ENCODE results near the gene POLD3. TPM values are rescaled to one million over a fixed set of nuclear protein-coding genes. Genes with fewer than 3 reads are reported as not detected.
A peak's percentile ranks its signal among the peaks of the same experiment; 100 is the strongest.

POLD3 gene
- total RNA-seq, 1 donor from 2014 or later = 13.5 TPM

GRCh38 chr11:74603845-74604244, 11.5 kb downstream of the POLD3 start:
- intact Hi-C loops (cut with DNase I) = no loop called here
- Histone ChIP-seq H3K36me3 (peaks cover 0 to 15% of the 10 kb centered on the region in 2 donors), H3K27me3 (no peaks in the 10 kb centered on the region), H3K27ac (no peak overlapping the region), H3K4me3 (no peak overlapping the region), H3K9me3 (no peaks in the 10 kb centered on the region), H3K4me1 (peaks cover 6% of the 10 kb centered on the region)
- no peak for DNase-seq (ENCODE audit: extremely low spot score in 2 of 2)
- no peak for TF ChIP-seq POLR2AphosphoS5 (IDR thresholded peaks at IDR 0.05; ENCODE audit: insufficient read depth in 1 of 2, low read depth in 1 of 2)
- TF ChIP-seq POLR2A (IDR thresholded peaks at IDR 0.05) = no peak

GRCh38 chr11:74604311-74604710, 11.9 kb downstream of the POLD3 start:
- peaks cover 0 to 10% of the 10 kb centered on the region in 2 donors for H3K36me3 ChIP-seq
- TF ChIP-seq POLR2AphosphoS5 (IDR thresholded peaks at IDR 0.05; ENCODE audit: insufficient read depth in 1 of 2, low read depth in 1 of 2) (no peak), POLR2A (IDR thresholded peaks at IDR 0.05) (no peak), CTCF (IDR thresholded peaks at IDR 0.05) (no peak)
- no peaks in the 10 kb centered on the region for H3K9me3 ChIP-seq
- H3K27me3 ChIP-seq = no peaks in the 10 kb centered on the region
- intact Hi-C loops (cut with DNase I) = no loop called here
- peaks cover 6% of the 10 kb centered on the region for H3K4me1 ChIP-seq
- H3K27ac ChIP-seq = no peak overlapping the region
- no peak overlapping the region for H3K4me3 ChIP-seq
- DNase-seq (ENCODE audit: extremely low spot score in 2 of 2) = no peak

- intact Hi-C loops (cut with DNase I) = no loop called here
These were observed 13.0 kb downstream of the POLD3 start for GRCh38 chr11:74605403-74605802.

GRCh38 chr11:74608431-74608830, 16.0 kb downstream of the POLD3 start:
- Histone ChIP-seq H3K36me3 (peaks cover 0 to 7% of the 10 kb centered on the region in 2 donors), H3K4me1 (peaks cover 18% of the 10 kb centered on the region), H3K27me3 (no peaks in the 10 kb centered on the region), H3K9me3 (no peaks in the 10 kb centered on the region), H3K27ac (no peak overlapping the region), H3K4me3 (no peak overlapping the region)
- intact Hi-C loops (cut with DNase I) = no loop called here
- no peak for DNase-seq (ENCODE audit: extremely low spot score in 2 of 2)
- TF ChIP-seq POLR2A (IDR thresholded peaks at IDR 0.05) = no peak
- TF ChIP-seq POLR2AphosphoS5 (IDR thresholded peaks at IDR 0.05; ENCODE audit: insufficient read depth in 1 of 2, low read depth in 1 of 2) = no peak
- TF ChIP-seq CTCF (IDR thresholded peaks at IDR 0.05) = no peak

More at GRCh38 chr11:74605403-74605802, 13.0 kb downstream of the POLD3 start:
- Histone ChIP-seq H3K27me3 (no peaks in the 10 kb centered on the region), H3K4me1 (peaks cover 6% of the 10 kb centered on the region), H3K36me3 (peaks cover 0 to 10% of the 10 kb centered on the region in 2 donors), H3K9me3 (no peaks in the 10 kb centered on the region), H3K27ac (no peak overlapping the region), H3K4me3 (no peak overlapping the region)
- no peak for DNase-seq (ENCODE audit: extremely low spot score in 2 of 2)
- TF ChIP-seq CTCF (IDR thresholded peaks at IDR 0.05) (no peak), POLR2AphosphoS5 (IDR thresholded peaks at IDR 0.05; ENCODE audit: insufficient read depth in 1 of 2, low read depth in 1 of 2) (no peak), POLR2A (IDR thresholded peaks at IDR 0.05) (no peak)

GRCh38 chr11:74611369-74611861, 19.0 kb downstream of the POLD3 start:
- Histone ChIP-seq H3K27me3 (no peaks in the 10 kb centered on the region), H3K9me3 (no peaks in the 10 kb centered on the region), H3K4me3 (no peak overlapping the region), H3K4me1 (peaks cover 12% of the 10 kb centered on the region), H3K36me3 (peaks cover 0 to 6% of the 10 kb centered on the region in 2 donors), H3K27ac (peak overlapping the region; percentile 53)
- DNase-seq (ENCODE audit: extremely low spot score in 2 of 2) = no peak
- intact Hi-C loops (cut with DNase I) = no loop called here
- TF ChIP-seq POLR2AphosphoS5 (IDR thresholded peaks at IDR 0.05; ENCODE audit: insufficient read depth in 1 of 2, low read depth in 1 of 2) (peak; percentile 54 to 73), CTCF (IDR thresholded peaks at IDR 0.05) (peak; percentile 38 to 64 (median 52)), POLR2A (IDR thresholded peaks at IDR 0.05) (no peak)
